ENCODE data around the gene LAMA4. TPM values are rescaled to one million over a fixed set of nuclear protein-coding genes. Genes with fewer than 3 reads are reported as not detected.
A peak's percentile ranks its signal among the peaks of the same experiment; 100 is the strongest.

LAMA4 gene, protein sequence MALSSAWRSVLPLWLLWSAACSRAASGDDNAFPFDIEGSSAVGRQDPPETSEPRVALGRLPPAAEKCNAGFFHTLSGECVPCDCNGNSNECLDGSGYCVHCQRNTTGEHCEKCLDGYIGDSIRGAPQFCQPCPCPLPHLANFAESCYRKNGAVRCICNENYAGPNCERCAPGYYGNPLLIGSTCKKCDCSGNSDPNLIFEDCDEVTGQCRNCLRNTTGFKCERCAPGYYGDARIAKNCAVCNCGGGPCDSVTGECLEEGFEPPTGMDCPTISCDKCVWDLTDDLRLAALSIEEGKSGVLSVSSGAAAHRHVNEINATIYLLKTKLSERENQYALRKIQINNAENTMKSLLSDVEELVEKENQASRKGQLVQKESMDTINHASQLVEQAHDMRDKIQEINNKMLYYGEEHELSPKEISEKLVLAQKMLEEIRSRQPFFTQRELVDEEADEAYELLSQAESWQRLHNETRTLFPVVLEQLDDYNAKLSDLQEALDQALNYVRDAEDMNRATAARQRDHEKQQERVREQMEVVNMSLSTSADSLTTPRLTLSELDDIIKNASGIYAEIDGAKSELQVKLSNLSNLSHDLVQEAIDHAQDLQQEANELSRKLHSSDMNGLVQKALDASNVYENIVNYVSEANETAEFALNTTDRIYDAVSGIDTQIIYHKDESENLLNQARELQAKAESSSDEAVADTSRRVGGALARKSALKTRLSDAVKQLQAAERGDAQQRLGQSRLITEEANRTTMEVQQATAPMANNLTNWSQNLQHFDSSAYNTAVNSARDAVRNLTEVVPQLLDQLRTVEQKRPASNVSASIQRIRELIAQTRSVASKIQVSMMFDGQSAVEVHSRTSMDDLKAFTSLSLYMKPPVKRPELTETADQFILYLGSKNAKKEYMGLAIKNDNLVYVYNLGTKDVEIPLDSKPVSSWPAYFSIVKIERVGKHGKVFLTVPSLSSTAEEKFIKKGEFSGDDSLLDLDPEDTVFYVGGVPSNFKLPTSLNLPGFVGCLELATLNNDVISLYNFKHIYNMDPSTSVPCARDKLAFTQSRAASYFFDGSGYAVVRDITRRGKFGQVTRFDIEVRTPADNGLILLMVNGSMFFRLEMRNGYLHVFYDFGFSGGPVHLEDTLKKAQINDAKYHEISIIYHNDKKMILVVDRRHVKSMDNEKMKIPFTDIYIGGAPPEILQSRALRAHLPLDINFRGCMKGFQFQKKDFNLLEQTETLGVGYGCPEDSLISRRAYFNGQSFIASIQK (N-terminal part only)
- total RNA-seq (2022) (0.72 TPM in 1 of 2 replicates, not detected in the other), Bru-seq, nascent RNA (percentile 7 among the genes with signal in this experiment), BruChase-seq, experiment 1, labeled RNA remaining after a 6-hour chase (percentile 1 among the genes with signal in this experiment), BruChase-seq, experiment 2, labeled RNA remaining after a 2-hour chase (percentile 2 among the genes with signal in this experiment)
- long read RNA-seq, result 0 reads

DNA sequence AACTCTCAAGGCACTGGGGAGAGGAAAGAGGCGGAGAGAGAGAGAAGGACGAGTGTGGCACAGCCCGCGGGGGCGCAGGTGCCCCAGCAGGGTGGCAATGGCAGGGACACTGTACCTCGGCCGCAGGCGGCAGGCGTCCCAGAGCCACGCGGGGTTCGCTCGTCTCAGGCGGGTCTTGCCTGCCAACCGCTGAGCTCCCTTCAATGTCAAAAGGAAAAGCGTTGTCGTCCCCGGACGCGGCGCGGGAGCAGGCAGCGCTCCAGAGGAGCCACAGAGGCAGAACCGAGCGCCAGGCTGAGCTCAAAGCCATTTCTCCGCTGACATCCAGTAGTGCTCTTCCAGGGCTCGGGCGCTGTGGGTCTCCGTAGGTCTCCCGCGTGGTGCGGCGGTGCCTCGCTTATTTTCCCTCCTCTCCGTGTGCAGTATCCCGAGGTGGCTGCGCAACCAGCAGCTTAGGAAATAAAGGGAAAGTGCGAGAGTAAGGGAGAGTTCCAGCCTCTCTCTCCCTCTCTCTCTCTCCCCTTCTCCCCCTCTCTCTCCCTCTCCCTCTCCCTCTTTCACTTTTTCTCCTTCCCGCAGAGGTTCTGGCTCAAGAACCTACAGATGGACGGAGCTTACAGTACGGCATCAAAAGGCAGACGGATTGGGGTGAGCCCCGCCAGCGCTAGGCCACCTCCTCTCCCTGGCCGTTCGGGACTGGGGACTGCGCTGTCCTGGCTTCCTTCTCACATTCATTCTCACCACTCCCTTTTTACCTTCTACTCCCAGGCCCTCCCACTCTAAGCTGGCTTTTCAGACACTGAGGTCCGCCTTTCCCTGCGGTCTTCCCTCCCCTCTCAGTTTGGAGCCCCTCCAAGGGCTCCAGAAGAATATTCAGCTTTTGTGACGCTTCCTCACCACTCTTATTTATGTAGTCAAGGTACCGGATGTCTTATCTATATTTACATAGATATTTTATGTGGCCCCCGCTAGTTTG lies at the start of gene LAMA4:
Gene LAMA4 (minus strand): TSS at position 727 of the 976 bp plus-strand sequence. CDS start 417 bp downstream, at position 310.
- peaks cover 9% of the 10 kb centered on the region for H3K27me3 Mint-ChIP-seq (ENCODE audit: insufficient read depth, unreplicated experiment)
- no peaks in the 10 kb centered on the region for H3K9me3 Mint-ChIP-seq (ENCODE audit: unreplicated experiment)
- intact Hi-C loops (cut with micrococcal nuclease), result no loop called here
- ChIA-PET POLR2A (interaction anchor here (0.5 to 1.1 kb wide), 4 partner anchors 13 to 213 kb away, joined by 3 to 4 read pairs (median 3); no protein-coding TSS in a partner anchor), CTCF (interaction anchor here (0.6 to 1.5 kb wide), 7 partner anchors 11 to 256 kb away, joined by 3 to 6 read pairs (median 3); no protein-coding TSS in a partner anchor)
- peaks cover 9% of the 10 kb centered on the region for H3K4me1 Mint-ChIP-seq (ENCODE audit: insufficient read depth, unreplicated experiment)
- no TSS peak for BruUV-seq (replicated peaks)
- DNase-seq (ENCODE audit: unreplicated experiment), result peak; percentile 46
- no peak within 1 kb of the TSS for H3K27ac Mint-ChIP-seq (ENCODE audit: low read depth, unreplicated experiment)
- H3K36me3 Mint-ChIP-seq (ENCODE audit: insufficient read depth, unreplicated experiment), result peaks cover 4% of the 10 kb centered on the region
- TF ChIP-seq, protein P1, sequence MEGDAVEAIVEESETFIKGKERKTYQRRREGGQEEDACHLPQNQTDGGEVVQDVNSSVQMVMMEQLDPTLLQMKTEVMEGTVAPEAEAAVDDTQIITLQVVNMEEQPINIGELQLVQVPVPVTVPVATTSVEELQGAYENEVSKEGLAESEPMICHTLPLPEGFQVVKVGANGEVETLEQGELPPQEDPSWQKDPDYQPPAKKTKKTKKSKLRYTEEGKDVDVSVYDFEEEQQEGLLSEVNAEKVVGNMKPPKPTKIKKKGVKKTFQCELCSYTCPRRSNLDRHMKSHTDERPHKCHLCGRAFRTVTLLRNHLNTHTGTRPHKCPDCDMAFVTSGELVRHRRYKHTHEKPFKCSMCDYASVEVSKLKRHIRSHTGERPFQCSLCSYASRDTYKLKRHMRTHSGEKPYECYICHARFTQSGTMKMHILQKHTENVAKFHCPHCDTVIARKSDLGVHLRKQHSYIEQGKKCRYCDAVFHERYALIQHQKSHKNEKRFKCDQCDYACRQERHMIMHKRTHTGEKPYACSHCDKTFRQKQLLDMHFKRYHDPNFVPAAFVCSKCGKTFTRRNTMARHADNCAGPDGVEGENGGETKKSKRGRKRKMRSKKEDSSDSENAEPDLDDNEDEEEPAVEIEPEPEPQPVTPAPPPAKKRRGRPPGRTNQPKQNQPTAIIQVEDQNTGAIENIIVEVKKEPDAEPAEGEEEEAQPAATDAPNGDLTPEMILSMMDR (IDR thresholded peaks at IDR 0.05; ENCODE audit: unreplicated experiment), result no peak
- peak within 1 kb of the TSS; percentile 78 for H3K4me3 Mint-ChIP-seq (ENCODE audit: unreplicated experiment)

DNA sequence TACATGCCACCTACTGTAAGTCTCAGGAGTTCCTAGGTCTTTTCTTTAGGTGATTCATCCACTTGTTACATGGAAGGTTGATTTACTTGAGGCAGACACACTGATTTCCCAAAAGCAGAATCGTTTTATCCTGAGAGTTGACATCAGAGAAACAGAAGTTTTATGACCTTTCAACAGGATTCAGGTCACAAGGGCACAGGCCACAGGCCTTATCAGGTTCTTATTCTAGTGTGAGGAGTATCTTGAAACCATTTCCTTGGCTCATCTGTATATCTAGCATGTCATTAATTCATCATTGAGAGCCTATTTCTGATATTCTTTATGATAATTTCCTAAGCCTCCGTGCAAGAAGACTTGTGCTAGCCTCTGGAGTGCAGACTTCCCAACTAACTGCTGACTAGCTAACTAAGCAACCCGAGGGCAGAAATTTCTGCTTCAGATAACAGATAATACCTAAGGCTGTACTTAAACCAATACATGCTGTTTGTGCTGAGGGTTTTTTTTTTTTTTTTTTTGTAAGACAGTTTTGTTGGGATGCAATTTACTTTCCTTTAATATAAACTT lies 47.9 kb upstream of the LAMA4 start:
- intact Hi-C loops (cut with micrococcal nuclease), result no loop called here
- TF ChIP-seq, protein P1 (IDR thresholded peaks at IDR 0.05; ENCODE audit: unreplicated experiment), result no peak
- H3K27ac Mint-ChIP-seq (ENCODE audit: low read depth, unreplicated experiment), result no peak overlapping the region
- ChIA-PET CTCF (no interaction called here), POLR2A (no interaction called here)
- H3K4me1 Mint-ChIP-seq (ENCODE audit: insufficient read depth, unreplicated experiment), result peaks cover 11% of the 10 kb centered on the region
- no peaks in the 10 kb centered on the region for H3K9me3 Mint-ChIP-seq (ENCODE audit: unreplicated experiment)
- no peak overlapping the region for H3K4me3 Mint-ChIP-seq (ENCODE audit: unreplicated experiment)
- BruUV-seq (replicated peaks), result no TSS peak
- no peaks in the 10 kb centered on the region for H3K27me3 Mint-ChIP-seq (ENCODE audit: insufficient read depth, unreplicated experiment)
- no peaks in the 10 kb centered on the region for H3K36me3 Mint-ChIP-seq (ENCODE audit: insufficient read depth, unreplicated experiment)
- DNase-seq (ENCODE audit: unreplicated experiment), result no peak

- H3K4me3 Mint-ChIP-seq (ENCODE audit: unreplicated experiment), result no peak overlapping the region
- H3K9me3 Mint-ChIP-seq (ENCODE audit: unreplicated experiment), result no peaks in the 10 kb centered on the region
- no peak overlapping the region for H3K27ac Mint-ChIP-seq (ENCODE audit: low read depth, unreplicated experiment)
- TF ChIP-seq, protein P1 (IDR thresholded peaks at IDR 0.05; ENCODE audit: unreplicated experiment), result no peak
- ChIA-PET POLR2A (no interaction called here), CTCF (interaction anchor here (1.2 kb wide), 1 partner anchor 9 kb away, joined by 6 read pairs; no protein-coding TSS in a partner anchor)
- H3K4me1 Mint-ChIP-seq (ENCODE audit: insufficient read depth, unreplicated experiment), result peaks cover 11% of the 10 kb centered on the region
- no peaks in the 10 kb centered on the region for H3K36me3 Mint-ChIP-seq (ENCODE audit: insufficient read depth, unreplicated experiment)
- DNase-seq (ENCODE audit: unreplicated experiment), result no peak
- H3K27me3 Mint-ChIP-seq (ENCODE audit: insufficient read depth, unreplicated experiment), result no peaks in the 10 kb centered on the region
- no TSS peak for BruUV-seq (replicated peaks)
- intact Hi-C loops (cut with micrococcal nuclease), result no loop called here
Observed at GRCh38 chr6:112300896-112301295, 46.5 kb upstream of the LAMA4 start.
